ENCODE measurements around the gene RERE.

DNA sequence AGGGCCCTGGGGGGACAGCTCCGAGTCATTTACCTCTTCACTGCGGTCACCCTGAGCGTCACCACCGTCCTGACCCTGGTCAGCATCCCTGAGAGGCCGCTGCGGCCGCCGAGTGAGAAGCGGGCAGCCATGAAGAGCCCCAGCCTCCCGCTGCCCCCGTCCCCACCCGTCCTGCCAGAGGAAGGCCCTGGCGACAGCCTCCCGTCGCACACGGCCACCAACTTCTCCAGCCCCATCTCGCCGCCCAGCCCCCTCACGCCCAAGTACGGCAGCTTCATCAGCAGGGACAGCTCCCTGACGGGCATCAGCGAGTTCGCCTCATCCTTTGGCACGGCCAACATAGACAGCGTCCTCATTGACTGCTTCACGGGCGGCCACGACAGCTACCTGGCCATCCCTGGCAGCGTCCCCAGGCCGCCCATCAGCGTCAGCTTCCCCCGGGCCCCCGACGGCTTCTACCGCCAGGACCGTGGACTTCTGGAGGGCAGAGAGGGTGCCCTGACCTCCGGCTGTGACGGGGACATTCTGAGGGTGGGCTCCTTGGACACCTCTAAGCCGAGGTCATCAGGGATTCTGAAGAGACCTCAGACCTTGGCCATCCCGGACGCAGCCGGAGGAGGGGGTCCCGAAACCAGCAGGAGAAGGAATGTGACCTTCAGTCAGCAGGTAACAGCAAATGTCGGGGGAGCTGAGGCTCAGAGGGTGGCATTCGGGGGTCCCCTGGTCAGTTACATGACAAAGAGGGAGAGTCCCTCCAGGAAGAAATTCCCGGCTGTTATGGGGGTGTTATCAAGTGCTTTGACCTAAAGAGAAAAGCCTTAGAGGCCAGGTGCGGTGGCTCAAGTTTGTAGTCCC lies 486.9 kb downstream of the RERE start:
- TF ChIP-seq SRF (IDR thresholded peaks at IDR 0.05; ENCODE audit: low read depth) (no peak), CTCF (IDR thresholded peaks at IDR 0.05 in 2 of 3, conservative IDR thresholded peaks at IDR 0.05 in 1 of 3; ENCODE audit: borderline replicate concordance in 1 of 3, insufficient read depth in 1 of 3, low read depth in 2 of 3, low read length in 2 of 3) (no peak), ZNF274 (IDR thresholded peaks at IDR 0.05; ENCODE audit: low read depth, low read length) (no peak), POLR2A (IDR thresholded peaks at IDR 0.05; ENCODE audit: borderline replicate concordance, extremely low read depth, insufficient read depth, insufficient read length) (no peak), EZH2phosphoT487 (IDR thresholded peaks at IDR 0.05; ENCODE audit: borderline replicate concordance) (no peak)
